Uterus (tissue), 4 donors: ENCODE results near the gene LITAF. TPM values are rescaled to one million over a fixed set of nuclear protein-coding genes. Genes with fewer than 3 reads are reported as not detected.

Experiments
- DNase-seq, 2 donors: peaks; one replicate each; pipeline ENCODE4 v3.0.0-alpha.2; 2019 to 2020
- H3K27ac ChIP-seq, 2 donors: fragments of 200-600 bp; sonication (generic); 1 replicate in 1 of 2; 2 replicates in 1 of 2; pipeline ENCODE4 v1.5.1; 2016 to 2018
- H3K27me3 ChIP-seq, 2 donors: fragments of 200-600 bp; sonication (generic); one replicate each; pipeline ENCODE4 v1.5.1; 2018 to 2019; ENCODE audit warnings: control low read depth in 1 of 2
- H3K36me3 ChIP-seq, 2 donors: fragments of 200-600 bp; sonication (generic); one replicate each; pipeline ENCODE4 v1.5.1; 2019; ENCODE audit warnings: control low read depth in 1 of 2
- H3K4me1 ChIP-seq, 2 donors: fragments of 200-600 bp; sonication (generic); one replicate each; pipeline ENCODE4 v1.5.1; 2018 to 2019; ENCODE audit warnings: control low read depth in 1 of 2
- H3K4me3 ChIP-seq, 2 donors: fragments of 200-600 bp; sonication (generic); 1 replicate in 1 of 2; 2 replicates in 1 of 2; pipeline ENCODE4 v1.5.1; 2018 to 2019; ENCODE audit warnings: mild to moderate bottlenecking in 1 of 2
- H3K9me3 ChIP-seq, 2 donors: fragments of 200-600 bp; sonication (generic); one replicate each; pipeline ENCODE4 v1.5.1; 2019; ENCODE audit warnings: control low read depth in 1 of 2
- CTCF ChIP-seq, 4 experiments: fragments of 200-600 bp in 2 of 4; fragments of 450-650 bp in 2 of 4; sonication (generic) in 2 of 4; IDR thresholded peaks; one replicate each; pipeline ENCODE4 v1.5.1; 2016 to 2019; ENCODE audit warnings: antibody characterized with exemption in 4 of 4, mild to moderate bottlenecking in 2 of 4, moderate library complexity in 1 of 4
- POLR2A ChIP-seq, 2 donors: fragments of 450-650 bp; IDR thresholded peaks; one replicate each; pipeline ENCODE4 v1.6.1; 2016; ENCODE audit warnings: antibody characterized with exemption in 2 of 2, mild to moderate bottlenecking in 1 of 2, moderate library complexity in 1 of 2
- intact Hi-C: fragments of 100-400 bp; cut with DNase I; formaldehyde crosslinking; loops from one replicate; pipeline ENCODE4 v1.15.1; 2023; ENCODE audit warnings: low total_unique reads
- total RNA-seq, 4 donors: library from RNA; depleted of rRNA in 3 of 4; stranded (reverse); fragments of >200 nt in 3 of 4; gene quantifications; one replicate each; pipeline versions ENCODE4 v1.1.0 to v1.2.4, GENCODE V29; 2014 to 2023
- donor health status: DM: yes; HTN: yes; CAD: no.

The LITAF gene
- total RNA-seq, 4 donors from 2014 or later: 46.9 to 163 (median 73.2) TPM

GRCh38 chr16:11536104-11536866 is 50.4 kb downstream of the LITAF start:
- H3K27me3 ChIP-seq: no peaks in the 10 kb centered on the region
- H3K27ac ChIP-seq: no peak overlapping the region
- H3K4me3 ChIP-seq: no peak overlapping the region
- TF ChIP-seq CTCF (IDR thresholded peaks at IDR 0.05) (no peak), POLR2A (IDR thresholded peaks at IDR 0.05) (no peak)
- intact Hi-C loops: loop anchor here (10.0 kb wide), 1 partner anchor 109 kb away; no protein-coding TSS in a partner anchor
- no peaks in the 10 kb centered on the region for H3K4me1 ChIP-seq
- no peak for DNase-seq
- no peaks in the 10 kb centered on the region for H3K36me3 ChIP-seq
- no peaks in the 10 kb centered on the region for H3K9me3 ChIP-seq

DNA sequence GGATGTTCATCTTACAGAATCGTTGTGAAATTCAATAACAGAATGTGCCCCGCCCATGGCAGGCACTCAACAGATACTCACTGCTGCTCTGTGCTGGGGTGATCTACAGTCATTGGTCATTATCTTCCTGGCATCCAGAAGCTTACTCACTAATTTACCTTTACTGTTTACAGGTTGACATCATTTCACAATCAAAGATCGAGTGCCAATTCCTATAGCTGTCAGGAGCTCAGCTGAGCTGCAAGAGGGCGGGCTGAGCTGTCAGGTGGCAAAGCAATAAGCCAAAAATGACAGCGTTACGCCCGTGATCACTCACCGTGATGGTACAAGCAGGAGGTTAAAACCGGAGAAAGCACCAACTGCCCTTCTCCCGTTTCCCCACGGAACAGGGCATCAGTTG is 51.2 kb downstream of the LITAF start:
- intact Hi-C loops: loop anchor here (10.0 kb wide), 1 partner anchor 109 kb away; no protein-coding TSS in a partner anchor
- Histone ChIP-seq H3K4me3 (no peak overlapping the region), H3K27ac (no peak overlapping the region), H3K36me3 (no peaks in the 10 kb centered on the region), H3K9me3 (no peaks in the 10 kb centered on the region), H3K27me3 (no peaks in the 10 kb centered on the region), H3K4me1 (no peaks in the 10 kb centered on the region)
- no peak for DNase-seq
- TF ChIP-seq CTCF (IDR thresholded peaks at IDR 0.05): no peak
- TF ChIP-seq POLR2A (IDR thresholded peaks at IDR 0.05): no peak

DNA sequence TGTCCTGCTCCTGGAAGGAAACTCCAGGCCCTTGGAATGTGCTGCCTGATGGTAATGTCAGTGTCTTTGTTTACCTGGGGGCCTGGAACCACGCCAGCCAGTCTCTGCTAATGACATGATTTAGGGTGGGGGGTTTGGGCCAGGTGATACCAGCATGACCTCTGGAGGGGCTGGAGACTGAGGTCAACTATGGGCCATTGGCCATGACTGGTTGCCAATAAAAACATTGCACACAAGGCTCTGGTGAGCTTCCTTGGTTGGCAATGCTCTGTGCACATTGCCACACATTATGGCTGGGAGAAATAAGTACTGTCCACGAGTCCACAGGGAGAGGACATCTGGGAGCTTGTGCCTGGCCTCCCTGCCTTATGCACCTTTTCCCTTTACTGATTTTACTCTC is 52.5 kb downstream of the LITAF start:
- no peak overlapping the region for H3K27ac ChIP-seq
- no peak for DNase-seq
- no peaks in the 10 kb centered on the region for H3K9me3 ChIP-seq

GRCh38 chr16:11533588-11533987 is 53.1 kb downstream of the LITAF start:
- TF ChIP-seq CTCF (IDR thresholded peaks at IDR 0.05): no peak
- no peak for TF ChIP-seq POLR2A (IDR thresholded peaks at IDR 0.05)
- no peak for DNase-seq
- Histone ChIP-seq H3K4me3 (no peak overlapping the region), H3K4me1 (no peaks in the 10 kb centered on the region), H3K27ac (no peak overlapping the region), H3K27me3 (no peaks in the 10 kb centered on the region), H3K9me3 (no peaks in the 10 kb centered on the region), H3K36me3 (no peaks in the 10 kb centered on the region)
- intact Hi-C loops: loop anchor here (10.0 kb wide), 1 partner anchor 111 kb away; no protein-coding TSS in a partner anchor

More for the DNA sequence above, 52.5 kb downstream of the LITAF start:
- no peaks in the 10 kb centered on the region for H3K4me1 ChIP-seq
- intact Hi-C loops: loop anchor here (10.0 kb wide), 1 partner anchor 111 kb away; no protein-coding TSS in a partner anchor
- no peaks in the 10 kb centered on the region for H3K27me3 ChIP-seq
- TF ChIP-seq POLR2A (IDR thresholded peaks at IDR 0.05) (no peak), CTCF (IDR thresholded peaks at IDR 0.05) (no peak)
- no peak overlapping the region for H3K4me3 ChIP-seq
- no peaks in the 10 kb centered on the region for H3K36me3 ChIP-seq

DNA sequence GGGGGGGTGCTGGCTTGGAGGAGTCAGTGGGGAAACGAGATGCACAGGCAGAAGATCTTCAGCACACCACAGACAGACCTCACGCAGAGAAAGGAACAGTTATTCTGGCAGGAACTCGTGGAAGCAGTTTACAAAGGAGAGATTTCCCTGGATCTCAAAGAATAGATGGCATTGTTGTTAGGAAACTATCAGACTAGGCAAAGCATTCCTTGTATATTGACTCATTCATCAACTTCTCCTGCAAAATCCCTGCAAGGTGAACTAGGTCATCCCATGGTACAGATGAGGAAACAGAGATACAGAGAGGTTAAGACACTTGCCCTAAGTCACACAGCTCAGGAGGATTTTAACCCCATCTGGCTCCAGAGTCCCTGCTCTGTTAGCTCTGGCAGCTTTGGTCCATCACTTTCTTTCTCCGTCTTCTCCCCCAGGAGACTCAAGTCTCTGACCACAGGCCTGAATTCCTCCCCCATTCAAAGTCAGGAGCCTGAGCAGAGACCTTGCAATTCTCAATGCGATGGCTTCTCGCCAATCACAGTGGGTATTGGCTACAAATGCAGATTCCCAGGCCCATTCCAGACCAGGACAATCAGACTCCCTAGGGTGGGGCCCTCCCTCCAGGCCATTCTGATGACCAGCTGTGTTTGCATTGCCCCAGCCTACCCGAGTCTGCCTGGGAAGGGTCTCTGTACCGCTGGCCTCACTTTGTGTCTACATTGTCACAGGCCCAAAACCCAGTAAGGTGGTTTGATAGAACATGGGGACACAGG is 56.4 kb downstream of the LITAF start:
- Histone ChIP-seq H3K27me3 (no peaks in the 10 kb centered on the region), H3K9me3 (no peaks in the 10 kb centered on the region), H3K4me1 (no peaks in the 10 kb centered on the region), H3K36me3 (no peaks in the 10 kb centered on the region), H3K4me3 (no peak overlapping the region), H3K27ac (no peak overlapping the region)
- no peak for DNase-seq
- intact Hi-C loops: loop anchor here (10.0 kb wide), 1 partner anchor 114 kb away; no protein-coding TSS in a partner anchor
- TF ChIP-seq POLR2A (IDR thresholded peaks at IDR 0.05): no peak
- TF ChIP-seq CTCF (IDR thresholded peaks at IDR 0.05): no peak
